C4-2B (cell line): ENCODE data around the gene RGS10.

Experiments used
- ZFX ChIP-seq: fragments of 450-650 bp; IDR thresholded peaks from 2 replicates; pipeline ENCODE4 v1.6.1; 2017
- TF ChIP-seq, protein P1 (sequence below): fragments of 450-650 bp; conservative IDR thresholded peaks from 2 replicates; pipeline ENCODE4 v1.5.1; 2017; ENCODE audit warnings: mild to moderate bottlenecking

DNA sequence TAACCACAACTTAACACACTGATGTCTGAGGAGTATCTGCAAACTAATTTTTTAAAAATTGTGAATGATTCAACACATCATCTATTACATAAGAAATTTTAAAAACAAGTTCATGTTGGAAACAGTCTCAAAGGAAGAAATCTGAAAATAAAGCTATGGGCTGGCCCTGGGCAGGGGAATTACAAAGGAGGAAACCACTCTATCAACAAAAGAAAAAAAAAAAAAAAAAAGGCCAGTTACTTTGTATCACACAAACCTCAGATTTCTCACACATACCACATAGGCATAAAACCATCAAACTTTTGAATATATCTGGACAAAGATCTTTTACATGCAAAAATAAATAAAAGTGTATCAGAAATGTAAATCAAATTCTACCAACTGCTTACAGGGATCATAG, 33.5 kb upstream of the RGS10 start:
- TF ChIP-seq, protein P1, sequence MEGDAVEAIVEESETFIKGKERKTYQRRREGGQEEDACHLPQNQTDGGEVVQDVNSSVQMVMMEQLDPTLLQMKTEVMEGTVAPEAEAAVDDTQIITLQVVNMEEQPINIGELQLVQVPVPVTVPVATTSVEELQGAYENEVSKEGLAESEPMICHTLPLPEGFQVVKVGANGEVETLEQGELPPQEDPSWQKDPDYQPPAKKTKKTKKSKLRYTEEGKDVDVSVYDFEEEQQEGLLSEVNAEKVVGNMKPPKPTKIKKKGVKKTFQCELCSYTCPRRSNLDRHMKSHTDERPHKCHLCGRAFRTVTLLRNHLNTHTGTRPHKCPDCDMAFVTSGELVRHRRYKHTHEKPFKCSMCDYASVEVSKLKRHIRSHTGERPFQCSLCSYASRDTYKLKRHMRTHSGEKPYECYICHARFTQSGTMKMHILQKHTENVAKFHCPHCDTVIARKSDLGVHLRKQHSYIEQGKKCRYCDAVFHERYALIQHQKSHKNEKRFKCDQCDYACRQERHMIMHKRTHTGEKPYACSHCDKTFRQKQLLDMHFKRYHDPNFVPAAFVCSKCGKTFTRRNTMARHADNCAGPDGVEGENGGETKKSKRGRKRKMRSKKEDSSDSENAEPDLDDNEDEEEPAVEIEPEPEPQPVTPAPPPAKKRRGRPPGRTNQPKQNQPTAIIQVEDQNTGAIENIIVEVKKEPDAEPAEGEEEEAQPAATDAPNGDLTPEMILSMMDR, result no peak
- TF ChIP-seq ZFX, result no peak
